ENCODE results near the gene FNDC8. TPM values are rescaled to one million over a fixed set of nuclear protein-coding genes. Genes with fewer than 3 reads are reported as not detected.

The FNDC8 gene
- polyA plus RNA-seq, 1 of the 3 experiments (the other 2 are of a cell fraction) = not detected

DNA sequence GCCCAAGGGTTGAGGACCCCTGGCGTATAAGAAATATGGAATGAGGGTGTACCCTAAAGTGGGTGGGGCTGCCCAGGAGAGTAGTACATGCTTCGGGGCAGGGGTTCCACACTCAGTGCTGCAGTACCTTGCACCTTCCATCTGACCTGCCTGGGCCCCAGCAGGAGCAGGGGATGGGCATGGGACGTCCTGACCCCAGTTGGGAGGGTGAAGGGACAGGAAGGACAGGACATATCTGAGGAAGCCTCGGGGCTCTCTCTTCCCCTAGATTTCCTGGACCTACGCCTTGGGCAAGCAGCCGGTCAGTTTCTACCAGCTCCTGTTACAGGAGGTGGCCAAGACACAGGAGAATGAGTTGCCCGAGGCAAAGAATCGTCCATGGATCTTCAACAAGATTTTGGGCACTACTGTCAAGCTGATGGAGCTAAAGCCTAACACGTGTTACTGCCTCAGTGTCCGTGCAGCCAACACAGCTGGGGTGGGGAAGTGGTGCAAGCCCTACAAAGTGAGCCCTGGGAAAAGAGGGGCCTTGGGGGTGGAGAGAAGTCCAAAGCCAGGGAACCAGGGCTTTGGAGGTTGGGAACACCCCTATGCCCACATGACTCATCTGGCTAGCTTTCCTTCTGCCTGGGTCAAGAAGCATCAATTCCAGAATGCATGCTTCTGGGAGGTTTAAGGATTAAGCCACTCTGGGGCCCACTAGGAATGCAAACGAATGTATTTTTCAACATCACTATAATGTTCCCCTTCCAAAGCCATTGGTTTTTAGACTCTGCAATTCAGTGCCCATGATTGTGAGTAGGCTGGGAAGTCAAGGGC lies 7.9 kb downstream of the FNDC8 start (continued):
- TF ChIP-seq REST (IDR thresholded peaks at IDR 0.05; ENCODE audit: low read depth, low read length) (no peak), ELF1 (IDR thresholded peaks at IDR 0.05) (no peak)
- TF ChIP-seq, protein P1, sequence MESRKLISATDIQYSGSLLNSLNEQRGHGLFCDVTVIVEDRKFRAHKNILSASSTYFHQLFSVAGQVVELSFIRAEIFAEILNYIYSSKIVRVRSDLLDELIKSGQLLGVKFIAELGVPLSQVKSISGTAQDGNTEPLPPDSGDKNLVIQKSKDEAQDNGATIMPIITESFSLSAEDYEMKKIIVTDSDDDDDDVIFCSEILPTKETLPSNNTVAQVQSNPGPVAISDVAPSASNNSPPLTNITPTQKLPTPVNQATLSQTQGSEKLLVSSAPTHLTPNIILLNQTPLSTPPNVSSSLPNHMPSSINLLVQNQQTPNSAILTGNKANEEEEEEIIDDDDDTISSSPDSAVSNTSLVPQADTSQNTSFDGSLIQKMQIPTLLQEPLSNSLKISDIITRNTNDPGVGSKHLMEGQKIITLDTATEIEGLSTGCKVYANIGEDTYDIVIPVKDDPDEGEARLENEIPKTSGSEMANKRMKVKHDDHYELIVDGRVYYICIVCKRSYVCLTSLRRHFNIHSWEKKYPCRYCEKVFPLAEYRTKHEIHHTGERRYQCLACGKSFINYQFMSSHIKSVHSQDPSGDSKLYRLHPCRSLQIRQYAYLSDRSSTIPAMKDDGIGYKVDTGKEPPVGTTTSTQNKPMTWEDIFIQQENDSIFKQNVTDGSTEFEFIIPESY (IDR thresholded peaks at IDR 0.05; ENCODE audit: borderline replicate concordance, low read depth) = no peak

- H3K9me2 ChIP-seq = no peaks in the 10 kb centered on the region
- H4K20me1 ChIP-seq (ENCODE audit: insufficient read depth) = no peaks in the 10 kb centered on the region
- TF ChIP-seq TEAD4 (IDR thresholded peaks at IDR 0.05; ENCODE audit: borderline replicate concordance, insufficient read depth) = no peak
- no peak for TF ChIP-seq NRF1 (IDR thresholded peaks at IDR 0.05; ENCODE audit: low read depth, low read length)
- TF ChIP-seq RFX5 (IDR thresholded peaks at IDR 0.05; ENCODE audit: low read length) = no peak
- TF ChIP-seq CHD2 (IDR thresholded peaks at IDR 0.05; ENCODE audit: low read length, partially characterized antibody) = no peak
- no peak for TF ChIP-seq PBX3 (IDR thresholded peaks at IDR 0.05)
- no peak for TF ChIP-seq NFIC (IDR thresholded peaks at IDR 0.05; ENCODE audit: borderline replicate concordance)
- H3K9me3 ChIP-seq = no peaks in the 10 kb centered on the region
- H3K4me3 ChIP-seq (ENCODE audit: low read depth in 2 of 2, low read length in 1 of 2) = no peak overlapping the region
- H3K36me3 ChIP-seq (replicated peaks in 1 of 2; ENCODE audit: control insufficient read depth in 1 of 2, insufficient read depth in 2 of 2, low read length in 1 of 2) = peaks cover 6 to 40% of the 10 kb centered on the region in 2 experiments
- WGBS (ENCODE audit: low lambda C conversion rate) = 94% methylated on average over 5 of the region's 5 CpGs
- H3F3A ChIP-seq (replicated peaks; ENCODE audit: insufficient read depth) = no peaks in the 10 kb centered on the region
- H2AFZ ChIP-seq (ENCODE audit: low read depth) = no peak overlapping the region
- H3K4me1 ChIP-seq (ENCODE audit: control insufficient read depth in 1 of 2, insufficient read depth in 2 of 2, low read depth in 1 of 2, low read length in 1 of 2) = no peaks in the 10 kb centered on the region
- CTCF ChIA-PET = interaction anchor here (1.0 to 5.4 kb wide), 4 partner anchors 10 to 97 kb away, joined by 3 to 24 read pairs (median 7); partner anchors contain the start of genes NLE1 and RAD51D
- H3K27ac ChIP-seq (ENCODE audit: low read depth in 2 of 2, low read length in 1 of 2) = no peak overlapping the region
- no peaks in the 10 kb centered on the region for H3K79me2 ChIP-seq (ENCODE audit: insufficient read depth)
- H3K27me3 ChIP-seq (ENCODE audit: insufficient read depth) = no peaks in the 10 kb centered on the region
- no peak overlapping the region for H3K4me2 ChIP-seq
- H3K9ac ChIP-seq = no peak overlapping the region
- POLR2A ChIA-PET = interaction anchor here (0.9 kb wide), 1 partner anchor 10 kb away, joined by 3 read pairs; no protein-coding TSS in a partner anchor
- no peak for DNase-seq
Measured at GRCh38 chr17:35129973-35130351, 8.5 kb downstream of the FNDC8 start.
